HG02943 (cell line): Measurements from ENCODE around the gene STK32C.

Source experiments
- ATAC-seq: cut with Tn5 transposase; IDR thresholded peaks from one replicate; pipeline ENCODE4 v1.9.1; 2021; ENCODE audit warnings: mild to moderate bottlenecking, low read depth, moderate library complexity; ENCODE audit not compliant: unreplicated experiment

Gene STK32C

DNA sequence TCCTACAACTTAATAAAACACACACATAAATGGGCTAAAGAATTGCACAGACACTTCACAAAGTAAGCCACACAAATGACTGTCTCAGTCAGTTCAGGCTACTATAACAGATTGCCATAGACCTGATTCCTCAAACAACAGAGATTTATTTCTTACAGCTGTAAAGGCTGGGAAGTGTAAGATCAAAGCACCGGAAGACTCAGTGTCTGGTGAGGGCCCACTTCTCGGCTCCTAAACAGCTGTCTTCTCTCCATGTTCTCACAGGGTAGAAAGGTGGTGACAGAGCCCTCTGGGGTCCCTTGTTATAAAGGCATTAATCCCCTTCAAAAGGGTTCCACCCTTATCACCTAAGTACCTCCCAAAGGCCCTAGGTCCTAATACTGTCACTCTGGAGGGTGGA is 18.3 kb downstream of the STK32C start:
- ATAC-seq: no peak

DNA sequence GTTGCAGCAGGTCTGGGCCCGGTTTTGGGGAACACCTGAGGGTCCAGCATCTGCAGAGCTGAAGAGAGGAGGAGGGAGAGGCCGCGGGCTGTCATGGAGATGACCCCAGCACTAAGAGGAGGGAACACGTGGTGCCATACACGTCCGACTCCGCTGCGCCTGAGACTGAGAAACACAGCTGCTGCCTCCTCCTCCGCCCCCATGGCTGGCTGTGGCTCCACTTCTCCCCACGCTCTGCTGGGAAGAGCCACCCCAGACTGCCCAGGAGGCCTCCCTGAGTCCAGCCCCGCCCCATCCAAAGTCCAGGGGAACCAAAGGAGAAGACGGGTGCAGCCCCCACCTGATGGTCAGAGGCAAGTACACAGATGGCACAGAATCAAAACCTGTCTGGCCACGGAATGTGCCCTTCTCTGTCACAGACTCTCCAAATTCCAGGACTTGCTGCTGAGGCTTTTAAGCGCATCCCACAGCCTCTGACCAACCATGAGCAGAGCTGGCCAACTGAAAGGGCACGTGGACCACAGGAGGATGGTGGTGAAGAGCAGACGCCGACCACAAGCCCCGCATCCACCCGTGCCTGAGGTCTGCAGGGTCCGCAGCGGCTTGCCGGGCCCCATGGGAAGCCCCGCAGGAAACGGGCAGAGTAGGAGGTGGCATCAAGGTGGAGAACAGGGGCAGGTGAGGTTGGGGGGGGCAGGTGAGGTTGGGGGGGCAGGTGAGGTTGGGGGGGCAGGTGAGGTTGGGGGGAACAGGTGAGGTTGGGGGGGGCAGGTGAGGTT is 24.0 kb downstream of the STK32C start:
- ATAC-seq: no peak

DNA sequence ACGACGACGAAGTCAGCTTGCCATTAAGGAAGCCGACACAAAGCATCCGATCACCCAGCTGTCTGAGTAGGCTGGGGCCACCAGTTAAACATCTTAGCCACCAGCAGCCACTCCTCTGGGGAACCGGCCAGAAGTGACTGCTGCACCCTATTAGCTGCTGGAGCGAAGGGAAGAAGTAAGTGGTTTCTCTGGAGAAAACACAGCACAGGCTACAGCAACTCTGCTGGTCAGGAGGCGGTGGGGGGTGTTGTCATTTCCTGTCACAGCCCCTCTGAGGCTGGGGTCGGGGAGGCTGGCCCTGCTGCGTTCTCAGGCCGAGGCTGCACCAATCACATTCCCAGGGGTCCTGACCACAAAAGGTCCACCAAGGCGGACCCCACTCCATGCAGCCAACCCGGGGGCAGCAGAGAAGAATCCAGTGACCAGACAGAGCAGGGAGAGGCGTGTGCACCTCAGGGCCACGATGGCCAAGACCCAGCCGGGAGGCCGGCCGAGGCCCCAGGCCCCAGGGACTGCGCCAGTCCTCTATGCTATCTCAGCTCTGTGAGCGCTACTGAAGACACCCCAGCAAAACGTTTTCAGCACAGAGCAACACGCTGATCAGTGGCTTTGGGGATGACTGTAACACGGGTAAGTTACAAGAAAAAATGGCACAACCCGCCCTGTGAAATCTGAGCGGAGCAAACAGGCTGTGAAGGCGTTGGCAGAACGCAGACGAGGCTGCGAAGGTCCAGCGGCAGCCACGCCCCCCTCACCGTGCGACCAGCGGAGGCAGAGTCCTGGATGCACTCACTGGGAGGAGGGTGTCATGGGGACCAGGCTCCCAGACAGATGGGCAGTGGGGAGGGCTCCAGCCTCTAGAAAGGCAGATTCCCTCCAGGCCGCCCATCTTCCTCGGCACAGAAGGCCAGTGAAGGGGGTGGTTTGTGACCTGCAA is 24.8 kb downstream of the STK32C start:
- ATAC-seq: no peak

DNA sequence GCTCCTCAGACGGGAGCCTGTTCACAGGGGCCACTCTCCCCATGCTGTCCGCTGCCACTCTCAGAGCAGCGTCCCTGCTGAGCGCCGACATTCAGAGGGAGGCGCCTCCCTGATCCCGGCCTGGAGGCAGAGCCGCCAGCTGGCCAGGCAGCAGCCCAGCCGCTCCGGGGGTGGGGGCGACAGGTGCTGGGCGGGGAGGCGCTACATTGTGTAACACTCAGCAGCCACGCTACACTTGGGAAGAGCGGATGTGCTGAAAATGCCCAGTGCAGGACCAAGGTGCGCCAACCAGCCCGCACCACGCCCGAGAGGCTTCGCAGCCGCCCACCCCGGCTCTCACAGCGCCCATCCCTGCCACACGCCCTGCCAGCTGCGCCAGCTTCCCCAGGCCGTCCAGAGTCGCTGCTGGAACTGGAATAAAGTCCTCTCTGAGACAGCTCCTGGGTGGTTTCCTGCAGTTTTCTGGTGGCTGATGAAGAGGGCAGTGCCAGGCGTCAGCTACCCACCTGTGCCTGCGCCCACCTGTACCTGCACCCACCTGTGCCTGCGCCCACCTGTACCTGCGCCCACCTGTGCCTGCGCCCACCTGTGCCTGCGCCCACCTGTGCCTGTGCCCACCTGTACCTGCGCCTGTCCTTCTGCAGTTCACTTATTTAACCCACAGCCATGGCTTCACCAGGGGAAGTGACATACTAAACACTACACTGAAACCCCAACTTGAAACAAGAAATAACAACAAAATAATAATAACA is 25.7 kb downstream of the STK32C start:
- no peak for ATAC-seq

DNA sequence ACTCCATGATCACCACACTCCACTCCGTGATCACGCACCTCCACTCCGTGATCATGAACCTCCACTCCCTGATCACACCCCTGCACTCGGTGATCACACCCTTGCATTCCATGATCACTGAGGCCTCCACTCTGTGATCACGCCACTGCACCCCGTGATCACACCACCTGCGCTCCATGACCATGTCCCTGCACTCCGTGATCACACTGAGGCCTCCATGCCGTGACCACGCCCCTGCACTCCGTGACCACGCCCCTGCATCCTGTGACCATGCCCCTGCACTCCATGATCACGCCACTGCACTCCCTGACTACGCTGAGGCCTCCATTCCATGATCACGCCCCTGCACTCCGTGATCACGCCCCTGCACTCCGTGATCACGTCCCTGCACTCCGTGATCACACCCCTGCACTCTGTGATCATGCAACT is 27.1 kb downstream of the STK32C start:
- ATAC-seq: no peak

DNA sequence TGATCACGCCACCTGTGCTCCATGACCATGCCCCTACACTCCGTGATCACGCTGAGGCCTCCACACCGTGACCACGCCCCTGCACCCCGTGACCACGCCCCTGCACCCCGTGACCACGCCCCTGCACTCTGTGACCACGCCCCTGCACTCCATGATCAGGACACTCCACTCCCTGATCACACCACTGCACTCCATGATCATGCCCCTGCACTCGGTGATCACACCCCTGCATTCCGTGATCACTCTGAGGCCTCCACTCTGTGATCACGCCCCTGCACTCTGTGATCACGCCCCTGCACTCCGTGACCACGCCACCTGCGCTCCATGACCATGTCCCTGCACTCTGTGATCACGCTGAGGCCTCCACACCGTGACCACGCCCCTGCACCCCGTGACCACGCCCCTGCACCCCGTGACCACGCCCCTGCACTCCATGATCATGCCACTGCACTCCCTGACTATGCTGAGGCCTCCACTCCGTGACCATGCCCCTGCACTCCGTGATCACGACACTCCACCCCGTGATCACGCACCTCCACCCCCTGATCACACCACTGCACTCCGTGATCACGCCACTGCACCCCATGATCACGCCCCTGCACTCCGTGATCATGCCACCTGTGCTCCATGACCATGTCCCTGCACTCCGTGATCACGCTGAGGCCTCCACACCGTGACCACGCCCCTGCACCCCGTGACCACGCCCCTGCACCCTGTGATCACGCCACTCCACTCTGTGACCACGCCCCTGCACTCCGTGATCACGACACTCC is 27.7 kb downstream of the STK32C start:
- ATAC-seq: no peak

DNA sequence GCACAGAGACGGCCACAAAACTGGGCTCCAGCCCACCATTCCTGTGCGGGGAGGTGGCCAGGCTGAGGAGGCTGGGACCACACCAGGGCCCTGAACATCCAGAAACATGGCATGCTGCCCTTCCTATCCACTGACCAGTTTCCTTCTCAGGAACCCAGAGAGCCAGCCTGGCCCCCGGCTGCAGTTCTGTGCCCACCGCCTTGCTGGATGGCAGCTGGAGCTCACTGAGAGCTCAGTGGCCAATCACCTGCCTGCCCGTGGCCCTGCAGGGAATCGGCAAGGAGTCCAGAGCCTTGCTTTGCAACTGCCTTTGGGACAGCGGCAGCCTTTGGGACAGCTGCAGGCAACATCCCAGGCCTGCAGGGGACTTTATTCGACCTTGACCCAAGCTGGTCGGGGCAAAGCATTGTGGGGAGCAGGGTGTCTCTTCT is 30.4 kb downstream of the STK32C start:
- no peak for ATAC-seq

DNA sequence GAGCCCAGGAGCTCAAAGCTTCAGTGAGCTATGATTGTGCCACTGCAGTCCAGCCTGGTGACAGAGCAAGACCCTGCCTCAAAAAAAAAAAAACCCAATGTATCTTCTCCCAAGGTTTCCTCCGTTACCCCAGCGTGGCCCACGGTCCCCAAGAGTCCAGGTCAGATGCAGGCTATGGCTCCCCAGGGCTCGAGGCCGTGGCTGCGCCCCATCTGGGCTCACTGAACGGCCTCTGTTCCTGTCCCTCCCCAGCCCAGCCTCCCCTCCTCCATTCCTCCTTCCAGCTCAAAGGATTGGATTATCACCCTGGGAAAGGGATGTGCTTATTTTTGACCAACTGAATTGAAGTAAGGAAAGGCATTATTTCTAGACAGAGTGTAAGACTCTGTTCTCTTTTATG is 31.0 kb downstream of the STK32C start:
- ATAC-seq: no peak

DNA sequence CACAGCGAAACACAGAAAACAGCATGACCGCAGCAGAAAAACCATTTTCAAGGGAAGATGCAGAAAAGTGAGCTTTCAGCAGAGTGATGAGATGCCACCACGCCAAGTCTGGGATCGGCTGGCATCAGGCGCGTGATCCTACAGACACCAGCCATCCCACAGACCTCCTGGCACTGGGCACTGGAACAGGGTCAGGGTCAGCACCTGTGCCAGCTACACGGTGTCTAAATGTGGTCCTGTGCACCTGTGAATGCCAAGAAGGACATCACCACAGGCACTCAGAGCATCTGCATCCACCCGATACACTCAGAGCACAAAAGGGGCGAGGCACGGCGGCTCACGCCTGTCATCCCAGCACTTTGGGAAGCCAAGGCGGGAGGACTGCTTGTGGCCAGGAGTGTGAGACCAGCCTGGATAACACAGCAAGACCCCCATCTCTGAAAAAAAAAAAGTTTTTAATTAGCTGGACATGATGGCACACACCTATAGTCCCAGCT is 31.5 kb downstream of the STK32C start:
- no peak for ATAC-seq

DNA sequence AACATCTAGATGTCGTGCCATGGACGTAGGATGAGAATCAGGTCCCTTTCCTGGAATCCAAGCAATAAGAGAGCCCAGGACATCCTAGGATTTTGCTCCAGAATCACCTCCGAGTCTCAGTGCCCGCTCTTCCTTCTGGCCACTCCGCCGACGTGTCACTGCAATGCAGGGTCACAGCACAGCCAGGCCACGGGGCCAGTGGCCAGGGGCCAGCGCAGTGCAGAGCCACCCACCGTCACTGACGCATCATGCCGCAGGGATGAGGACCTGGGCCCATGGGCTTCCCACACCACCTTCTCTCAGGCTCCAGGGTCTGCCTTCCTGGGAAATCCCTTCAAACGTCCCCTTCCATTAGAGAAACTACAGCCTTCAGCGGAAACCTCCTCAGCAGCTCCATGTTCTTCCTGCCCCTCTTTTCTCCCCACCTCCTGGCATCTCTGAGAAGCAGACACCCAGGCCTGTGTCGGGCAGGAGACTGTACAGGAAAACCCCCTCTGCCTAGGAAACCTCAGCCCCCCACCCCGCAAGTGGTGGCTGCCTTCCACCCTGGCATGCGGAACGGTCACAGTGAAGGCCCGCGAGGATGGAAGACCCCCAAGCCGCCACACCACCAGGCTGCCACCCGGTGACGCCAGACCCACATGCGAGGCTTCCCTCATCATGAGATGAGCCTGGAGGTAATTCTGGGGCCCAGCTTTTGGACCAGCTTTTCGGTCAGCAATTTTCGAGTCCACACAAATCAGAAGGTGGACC is 32.1 kb downstream of the STK32C start:
- no peak for ATAC-seq

DNA sequence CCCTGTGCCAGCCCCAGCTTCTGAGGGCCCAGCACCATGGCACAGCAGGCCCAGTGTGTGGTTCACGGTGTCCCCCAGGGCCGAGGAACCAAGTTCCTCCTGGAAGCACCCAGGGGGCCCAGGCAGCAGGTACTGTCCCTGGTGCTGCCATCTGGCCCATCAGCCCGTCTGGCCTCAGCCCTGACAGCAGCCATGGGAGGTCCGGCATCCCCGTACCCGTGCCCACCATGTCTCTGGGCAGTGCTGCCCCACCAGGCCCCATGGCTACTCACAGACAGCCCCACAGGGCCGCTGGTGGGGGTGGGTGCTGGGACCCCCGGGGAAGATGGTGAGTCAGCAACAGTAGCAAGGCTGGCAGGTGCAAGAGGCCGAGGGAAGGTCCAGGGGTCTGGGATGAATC is 32.8 kb downstream of the STK32C start:
- ATAC-seq: no peak

DNA sequence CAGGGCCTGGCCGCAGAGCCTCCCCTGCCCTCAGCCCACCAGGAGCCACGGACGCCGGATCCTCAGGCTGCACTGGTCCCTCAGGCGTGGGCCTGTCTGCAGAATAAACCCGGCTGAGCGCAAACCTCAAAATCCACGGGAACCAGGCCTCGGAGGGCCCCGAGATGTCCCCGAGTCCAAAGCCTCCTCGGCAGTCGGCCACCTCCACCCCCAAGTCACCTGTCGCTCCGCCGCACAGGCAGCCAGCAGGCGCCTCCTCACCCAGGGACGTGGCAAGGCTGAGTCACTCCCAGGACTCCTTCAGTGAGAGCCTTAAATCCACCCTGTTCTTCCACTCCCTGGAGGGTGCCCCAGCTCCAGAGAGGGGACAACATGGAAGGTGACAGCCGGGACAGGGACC is 33.2 kb downstream of the STK32C start:
- no peak for ATAC-seq

DNA sequence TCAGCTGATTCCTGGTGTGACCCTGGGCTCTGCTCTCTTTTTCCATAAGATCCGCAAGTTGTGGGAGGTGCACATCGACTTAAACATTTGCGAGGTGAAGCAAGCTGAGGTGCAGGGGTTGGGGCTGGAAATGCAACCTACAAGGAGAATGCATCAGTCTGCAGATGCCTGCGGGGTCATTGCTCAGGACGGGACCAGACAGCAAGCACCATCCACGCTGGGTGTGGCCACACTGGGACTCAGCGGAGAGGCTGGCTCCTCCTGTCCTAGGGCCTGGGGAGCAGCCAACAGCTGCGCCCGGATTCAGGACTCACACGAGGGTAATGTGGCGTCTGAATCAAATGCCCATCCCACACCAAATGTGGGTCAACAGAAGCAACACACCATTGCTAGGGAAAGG is 33.8 kb downstream of the STK32C start:
- no peak for ATAC-seq

DNA sequence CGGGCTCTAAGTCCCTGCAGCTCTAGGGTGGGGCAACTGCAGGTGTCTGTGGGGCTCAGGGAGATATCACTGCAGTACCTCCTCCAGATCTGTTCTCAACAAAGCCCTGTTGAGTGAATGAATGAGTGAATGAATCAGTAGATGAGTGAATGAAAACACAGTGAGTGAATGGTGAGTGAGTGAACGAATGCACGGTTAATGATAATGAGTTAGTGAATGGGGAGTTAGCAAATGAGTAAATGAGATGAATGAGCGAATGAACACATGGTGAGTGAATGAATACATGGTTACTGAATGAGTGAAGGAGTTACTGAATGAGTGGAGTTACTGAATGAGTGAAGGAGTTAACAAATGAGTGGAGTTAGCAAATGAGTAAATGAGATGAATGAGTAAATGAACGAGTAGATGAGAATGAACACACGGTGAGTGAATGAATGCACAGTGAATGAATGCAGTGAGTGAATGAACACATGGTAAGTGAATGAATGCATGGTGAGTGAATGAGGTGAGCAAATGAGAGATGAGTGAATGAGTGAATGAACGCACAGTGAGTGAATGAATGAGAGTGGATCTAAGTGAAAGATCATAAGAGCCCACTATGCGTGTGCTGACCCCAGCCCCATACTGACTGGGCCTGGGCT is 34.3 kb downstream of the STK32C start:
- no peak for ATAC-seq

DNA sequence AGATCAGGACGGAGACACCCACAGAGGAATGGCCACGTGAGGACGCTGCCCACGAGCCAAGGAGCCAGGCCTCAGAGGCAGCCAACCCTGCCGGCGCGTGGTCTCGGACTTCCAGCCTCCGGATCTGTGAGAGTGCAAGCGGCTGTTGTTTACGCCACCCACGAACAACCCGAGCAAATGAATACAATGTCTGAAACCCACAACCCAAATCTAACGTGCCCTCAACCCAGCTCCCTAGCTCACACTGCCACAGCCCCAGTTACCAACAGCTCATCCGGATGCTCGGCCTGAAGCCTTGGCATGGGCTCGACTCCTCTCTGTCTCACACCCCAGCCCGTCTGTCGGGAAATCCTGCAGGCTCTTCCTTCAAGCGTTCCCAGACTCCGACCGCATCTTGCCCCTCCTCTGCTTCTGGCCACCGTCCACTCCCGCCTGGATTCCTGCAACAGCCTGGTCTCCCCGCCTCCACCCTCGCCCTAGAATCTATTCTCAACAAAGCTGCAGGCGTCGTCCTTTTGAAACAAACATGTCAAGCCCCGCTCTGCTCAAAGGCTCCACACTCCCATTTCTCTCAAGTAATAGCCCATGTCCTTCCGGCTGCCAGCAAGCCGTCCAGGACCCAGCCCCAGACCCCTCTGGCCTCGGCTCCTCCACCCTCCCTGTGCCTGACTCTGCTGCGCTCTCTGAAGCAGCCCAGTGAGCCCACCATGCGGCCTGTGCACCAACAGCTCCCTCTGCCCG is 35.3 kb downstream of the STK32C start:
- no peak for ATAC-seq

DNA sequence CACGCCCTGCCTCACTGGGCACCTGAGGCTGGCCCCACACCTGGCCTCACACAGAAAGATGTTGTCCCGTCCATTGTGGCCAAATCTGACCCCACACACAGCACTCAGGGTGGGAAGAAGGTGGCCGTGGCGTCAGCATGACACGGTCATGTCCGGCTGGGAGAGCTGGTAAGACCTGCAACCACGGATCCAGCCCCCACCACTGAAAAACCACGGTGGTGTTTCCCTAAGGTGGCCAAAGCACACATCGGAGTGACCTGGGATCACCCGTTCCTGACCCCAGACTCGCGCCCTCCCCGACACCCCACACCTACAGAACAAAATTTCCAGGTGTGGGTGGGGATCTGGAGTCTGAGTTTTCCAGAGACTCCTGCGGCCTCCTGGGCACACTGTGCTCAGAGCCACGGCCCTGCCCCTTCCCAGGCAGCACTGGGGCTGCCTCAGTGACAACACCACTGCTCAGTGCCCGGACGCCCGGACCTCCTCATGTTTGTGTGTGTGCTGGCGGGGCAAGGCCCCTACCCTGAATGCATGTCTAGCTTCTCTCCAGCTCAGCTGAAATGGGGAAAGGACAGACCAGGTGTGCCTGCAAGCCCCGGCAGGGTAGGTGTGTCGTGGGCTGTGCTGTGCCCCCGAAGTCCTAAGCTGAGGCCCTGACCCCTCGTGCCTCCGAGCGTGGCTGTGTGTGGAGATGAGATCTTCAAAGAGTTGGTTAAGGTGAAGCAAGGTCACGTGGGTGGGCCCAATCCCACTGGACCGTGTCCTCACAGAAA is 36.1 kb downstream of the STK32C start:
- ATAC-seq: no peak

DNA sequence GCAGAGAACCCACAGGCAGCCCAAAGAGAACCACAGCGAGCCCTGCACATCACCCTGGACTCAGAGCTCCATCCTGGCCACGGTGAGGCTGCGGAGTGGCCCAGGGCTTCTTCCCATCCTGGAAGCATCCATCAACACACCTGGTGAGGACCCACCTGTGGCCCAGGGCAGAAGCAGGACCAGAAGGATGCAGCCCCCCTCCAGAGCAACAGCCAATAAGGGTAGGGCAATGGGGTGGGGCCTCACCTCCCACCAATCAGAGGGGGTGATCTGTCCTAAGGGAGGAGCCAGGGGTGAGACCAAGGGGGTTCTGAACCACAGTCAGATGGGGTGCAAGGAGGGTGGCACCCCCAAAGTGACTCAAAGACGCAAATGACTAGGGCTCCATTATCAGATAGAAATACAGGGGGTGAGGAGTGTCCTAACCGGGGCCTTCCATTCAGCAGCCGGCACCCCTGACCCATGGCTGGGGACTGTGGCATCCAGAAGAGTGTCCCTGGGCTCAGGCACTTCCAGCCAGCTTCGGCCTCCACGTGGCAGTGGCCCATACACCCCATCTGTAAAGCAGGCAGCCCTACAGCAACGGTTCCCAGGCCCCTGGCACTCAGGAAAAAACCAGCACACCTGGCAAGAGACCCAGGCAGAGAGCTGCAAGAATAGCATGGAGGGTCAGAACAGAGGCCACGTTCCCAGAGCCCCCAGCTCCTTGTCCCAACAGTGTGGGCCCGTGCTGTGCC is 36.9 kb downstream of the STK32C start:
- no peak for ATAC-seq
